Activated CD4-positive, alpha-beta T cell treated with anti-CD3 and anti-CD28 coated beads for 24 hours (primary cell): ENCODE measurements around the gene GGCT.

Experiments used
- DNase-seq, 2 donors: peaks; one replicate each; pipeline ENCODE4 v3.0.0-alpha.2; 2020; ENCODE audit warnings: low read depth in 2 of 2

GGCT gene

GRCh38 chr7:30478349-30479201 lies 26.1 kb downstream of the GGCT start, which contains the start of gene NOD1:
TSS of gene NOD1 (minus strand) at chr7:30478784. CDS start at chr7:30456921, 21,863 bp downstream.
- DNase-seq = peak; percentile 52

- no peak for DNase-seq
Measured at GRCh38 chr7:30476459-30477145, 28.0 kb downstream of the GGCT start.

GRCh38 chr7:30475580-30475979 lies 29.0 kb downstream of the GGCT start:
- no peak for DNase-seq

GRCh38 chr7:30474893-30475292 lies 29.7 kb downstream of the GGCT start:
- no peak for DNase-seq

- DNase-seq = no peak
Measured at GRCh38 chr7:30474485-30474884, 30.1 kb downstream of the GGCT start.

- DNase-seq = no peak
Measured at GRCh38 chr7:30473903-30474302, 30.7 kb downstream of the GGCT start.

- no peak for DNase-seq
Measured at GRCh38 chr7:30472784-30473775, 31.5 kb downstream of the GGCT start.

- no peak for DNase-seq
Measured at GRCh38 chr7:30472081-30472783, 32.4 kb downstream of the GGCT start.

- no peak for DNase-seq
Measured at GRCh38 chr7:30471205-30471604, 33.4 kb downstream of the GGCT start.

- no peak for DNase-seq
Measured at GRCh38 chr7:30470771-30471170, 33.9 kb downstream of the GGCT start.

GRCh38 chr7:30470163-30470770 lies 34.4 kb downstream of the GGCT start:
- no peak for DNase-seq

- DNase-seq = no peak
Measured at GRCh38 chr7:30469303-30469702, 35.3 kb downstream of the GGCT start.

- no peak for DNase-seq
Measured at GRCh38 chr7:30468791-30469190, 35.8 kb downstream of the GGCT start.

- no peak for DNase-seq
Measured at GRCh38 chr7:30468041-30468440, 36.6 kb downstream of the GGCT start.

GRCh38 chr7:30467271-30467670 lies 37.4 kb downstream of the GGCT start:
- no peak for DNase-seq

GRCh38 chr7:30466266-30466665 lies 38.4 kb downstream of the GGCT start:
- DNase-seq = no peak

GRCh38 chr7:30465811-30466180 lies 38.8 kb downstream of the GGCT start:
- no peak for DNase-seq

- no peak for DNase-seq
Measured at GRCh38 chr7:30465046-30465810, 39.4 kb downstream of the GGCT start.

GRCh38 chr7:30464231-30464671 lies 40.4 kb downstream of the GGCT start:
- no peak for DNase-seq
